IMR-90 (cell line): ENCODE measurements around the gene ING5. TPM values are rescaled to one million over a fixed set of nuclear protein-coding genes. Genes with fewer than 3 reads are reported as not detected.

Experiments used
- ATAC-seq: fragments of 200-7000 bp; cut with Tn5 transposase; 2 replicates; pipeline ENCODE4 v1.9.1; 2020; ENCODE audit warnings: low read depth, mild to moderate bottlenecking, moderate library complexity
- BruUV-seq: library from RNA; stranded (reverse); fragments of 400-500 nt; replicated peaks from 2 replicates; lab custom pipeline; 2021; lab: Mats Ljungman, UMichigan
- CTCF ChIA-PET: fragments of 300-600 bp; formaldehyde crosslinking; extraction: SDS; loops from one replicate; lab custom pipeline; 2021; ENCODE audit warnings: antibody characterized with exemption; lab: Yijun Ruan, JAX
- POLR2A ChIA-PET: fragments of 300-600 bp; sonication (Branson Sonifier 250); formaldehyde crosslinking; loops from one replicate; lab custom pipeline; 2022; ENCODE audit warnings: antibody characterized with exemption; ENCODE audit not compliant: unreplicated experiment; lab: Charles Lee
- DNase-seq: peaks from one replicate; pipeline ENCODE4 v3.0.0; 2013
- H2AFZ ChIP-seq: replicated peaks from 2 replicates; pipeline ENCODE3; 2013; ENCODE audit warnings: low read length, mild to moderate bottlenecking; ENCODE audit not compliant: poor library complexity
- H2AK5ac ChIP-seq: 2 replicates; pipeline ENCODE4 v1.6.1; 2013; ENCODE audit warnings: low read depth, low read length, inconsistent platforms
- H2AK9ac ChIP-seq: replicated peaks from 2 replicates; pipeline ENCODE3; 2013; ENCODE audit warnings: mild to moderate bottlenecking, low read depth, low read length, moderate library complexity; ENCODE audit not compliant: poor library complexity
- H2BK120ac ChIP-seq: 2 replicates; pipeline ENCODE4 v1.6.1; 2013; ENCODE audit warnings: low read depth, low read length, inconsistent platforms
- H2BK15ac ChIP-seq: 3 replicates; pipeline ENCODE4 v1.6.1; 2013; ENCODE audit warnings: low read depth, low read length, inconsistent platforms
- H2BK20ac ChIP-seq: 2 replicates; pipeline ENCODE4 v1.6.1; 2013; ENCODE audit warnings: low read depth, mild to moderate bottlenecking, inconsistent platforms, low read length, moderate library complexity
- H2BK5ac ChIP-seq: 2 replicates; pipeline ENCODE4 v1.6.1; 2013; ENCODE audit warnings: mild to moderate bottlenecking, low read depth, low read length, inconsistent platforms; ENCODE audit not compliant: poor library complexity, severe bottlenecking
- H3K14ac ChIP-seq: replicated peaks from 2 replicates; pipeline ENCODE4 v1.6.1; 2013; ENCODE audit warnings: low read depth, low read length, inconsistent platforms
- H3K18ac ChIP-seq: 2 replicates; pipeline ENCODE4 v1.6.1; 2013; ENCODE audit warnings: low read depth, low read length, control low read depth
- H3K23ac ChIP-seq: 2 replicates; pipeline ENCODE4 v1.6.1; 2013; ENCODE audit warnings: low read depth, low read length, inconsistent platforms
- H3K27ac ChIP-seq: 2 replicates; pipeline ENCODE4 v1.5.1; 2013; ENCODE audit warnings: mild to moderate bottlenecking, control low read depth, low read length; ENCODE audit not compliant: insufficient read depth
- H3K27me3 ChIP-seq: 2 replicates; pipeline ENCODE4 v1.6.1; 2013; ENCODE audit warnings: low read length; ENCODE audit not compliant: control insufficient read depth, insufficient read depth
- H3K36me3 ChIP-seq: 2 replicates; pipeline ENCODE4 v1.6.1; 2013; ENCODE audit warnings: low read length, mixed read lengths; ENCODE audit not compliant: control insufficient read depth, insufficient read depth
- H3K4ac ChIP-seq: 2 replicates; pipeline ENCODE4 v1.6.1; 2013; ENCODE audit warnings: low read depth, low read length, inconsistent platforms
- H3K4me1 ChIP-seq: 2 replicates; pipeline ENCODE4 v1.6.1; 2013; ENCODE audit warnings: low read length, mixed read lengths; ENCODE audit not compliant: control insufficient read depth, insufficient read depth
- H3K4me2 ChIP-seq: 2 replicates; pipeline ENCODE4 v1.6.1; 2013; ENCODE audit warnings: low read depth, mild to moderate bottlenecking, control low read depth, low read length, moderate library complexity
- H3K4me3 ChIP-seq: 2 replicates; pipeline ENCODE4 v1.5.1; 2013; ENCODE audit warnings: low read depth, mild to moderate bottlenecking, control low read depth, low read length, moderate library complexity; ENCODE audit not compliant: insufficient read depth
- H3K56ac ChIP-seq: 2 replicates; pipeline ENCODE4 v1.6.1; 2013; ENCODE audit warnings: low read length, inconsistent platforms; ENCODE audit not compliant: insufficient read depth; ENCODE audit errors: extremely low read depth
- H3K79me1 ChIP-seq, 2 experiments: 2 replicates each; pipeline ENCODE4 v1.6.1; 2013; ENCODE audit warnings: low read length in 2 of 2, inconsistent platforms in 1 of 2, low read depth in 1 of 2
- H3K9ac ChIP-seq: 2 replicates; pipeline ENCODE4 v1.6.1; 2013; ENCODE audit warnings: low read depth, low read length, control low read depth
- H3K9me1 ChIP-seq: 2 replicates; pipeline ENCODE4 v1.6.1; 2013; ENCODE audit warnings: low read length, inconsistent platforms; ENCODE audit not compliant: insufficient read depth
- H3K9me3 ChIP-seq: 2 replicates; pipeline ENCODE4 v1.6.1; 2013; ENCODE audit warnings: low read length; ENCODE audit not compliant: control insufficient read depth, insufficient read depth
- H4K20me1 ChIP-seq: 2 replicates; pipeline ENCODE4 v1.6.1; 2013; ENCODE audit warnings: low read length, inconsistent platforms; ENCODE audit not compliant: insufficient read depth
- H4K5ac ChIP-seq: 2 replicates; pipeline ENCODE4 v1.6.1; 2013; ENCODE audit warnings: mild to moderate bottlenecking, low read depth, low read length, control low read depth
- H4K8ac ChIP-seq, 2 experiments: 2 replicates each; pipeline ENCODE4 v1.6.1; 2013; ENCODE audit warnings: low read depth in 2 of 2, low read length in 2 of 2, control low read depth in 1 of 2, inconsistent platforms in 1 of 2
- H4K91ac ChIP-seq: 2 replicates; pipeline ENCODE4 v1.6.1; 2013; ENCODE audit warnings: low read depth, low read length, inconsistent platforms; ENCODE audit not compliant: insufficient read depth
- BHLHE40 ChIP-seq: fragments of 150-350 bp; IDR thresholded peaks from 2 replicates; pipeline ENCODE4 v1.6.1; 2016; ENCODE audit warnings: mild to moderate bottlenecking, low read depth, low read length
- CTCF ChIP-seq: conservative IDR thresholded peaks from 2 replicates; pipeline ENCODE4 v1.5.1; 2012; ENCODE audit warnings: mild to moderate bottlenecking, low read depth, low read length, improper control_type of control experiment
- MXI1 ChIP-seq: IDR thresholded peaks from 2 replicates; pipeline ENCODE4 v1.6.1; 2012; ENCODE audit warnings: low read depth, mild to moderate bottlenecking, low read length, moderate library complexity, borderline replicate concordance
- RCOR1 ChIP-seq: IDR thresholded peaks from 2 replicates; pipeline ENCODE4 v1.6.1; 2012; ENCODE audit warnings: mild to moderate bottlenecking, low read length, improper control_type of control experiment; ENCODE audit not compliant: insufficient replicate concordance
- USF2 ChIP-seq: fragments of 150-350 bp; IDR thresholded peaks from 2 replicates; pipeline ENCODE4 v1.6.1; 2017; ENCODE audit warnings: mild to moderate bottlenecking, antibody characterized with exemption, low read length, low read depth
- WGBS, 2 experiments: methylation state at CpG; one replicate each; pipeline versions ENCODE4 v1.1.5 to v1.1.7; 2013; ENCODE audit warnings: missing lambda C conversion rate in 2 of 2; ENCODE audit not compliant: insufficient read length in 1 of 2; ENCODE audit errors: extremely low coverage in 2 of 2; 5-methylcytosine and 5-hydroxymethylcytosine counted together
- dilution Hi-C: fragments of 300-500 bp; cut with HindIII; formaldehyde crosslinking; loops from one replicate; pipeline ENCODE4 v1.14.3; 2018; ENCODE audit warnings: low sequenced_read_pairs; ENCODE audit not compliant: unreplicated experiment
- in situ Hi-C: fragments of 300-500 bp; cut with MboI; formaldehyde crosslinking; loops from 3 replicates; pipeline ENCODE4 v1.14.3; 2019; ENCODE audit warnings: low sequenced_read_pairs, inconsistent platforms, mixed read lengths
- intact Hi-C: fragments of 100-400 bp; cut with micrococcal nuclease; formaldehyde crosslinking; loops from 2 replicates; pipeline ENCODE4 v1.10.0; 2022
- polyA plus RNA-seq, 3 experiments: library from polyadenylated mRNA; depleted of rRNA; stranded (reverse); fragments of >200 nt; gene quantifications; 2 replicates each; pipeline ENCODE4 v1.2.3, GENCODE V29; 2012; ENCODE audit warnings: low replicate concordance in 1 of 3
- total RNA-seq: library from RNA; depleted of rRNA; stranded (reverse); fragments of >200 nt; gene quantifications from 2 replicates; pipeline ENCODE4 v1.2.3, GENCODE V29; 2012

ING5 gene
- total and polyA plus RNA-seq, 2 of the 4 experiments (the other 2 are of a cell fraction): 36.1 to 38.9 TPM

GRCh38 chr2:241701149-241701398 lies 765 bp upstream of the ING5 start:
- peak overlapping the region; percentile 93 for H2AFZ ChIP-seq
- no peaks in the 10 kb centered on the region for H3K27me3 ChIP-seq
- POLR2A ChIA-PET: no interaction called here
- H3K18ac ChIP-seq: no peak overlapping the region
- H2AK5ac ChIP-seq: 0 out of 2 replicates have a peak overlapping the region, but pooled peaks have one; percentile 12
- peak overlapping the region; percentile 40 for H3K4me2 ChIP-seq
- intact Hi-C loops: loop anchor here (10.0 kb wide), 1 partner anchor 174 kb away; no protein-coding TSS in a partner anchor
- H3K36me3 ChIP-seq: peaks cover 9% of the 10 kb centered on the region
- H4K20me1 ChIP-seq: peaks cover 16% of the 10 kb centered on the region
- no peak overlapping the region for H2BK20ac ChIP-seq
- H3K9me3 ChIP-seq: peaks cover 2% of the 10 kb centered on the region; the same call in 1 of the 2 replicates
- WGBS, 2 experiments: 0% methylated on average over 2 of the region's 17 CpGs; no CpG with 5 or more reads in 1 of the 2 experiments
- no peak overlapping the region for H2BK120ac ChIP-seq
- H3K4me1 ChIP-seq: peaks cover 4% of the 10 kb centered on the region; the same call in 1 of the 2 replicates
- CTCF ChIA-PET: no interaction called here
- no TSS peak for BruUV-seq
- H4K91ac ChIP-seq: no peak overlapping the region
- peaks cover 9 to 26% of the 10 kb centered on the region in 2 experiments; a peak in 3 of 4 replicates for H3K79me1 ChIP-seq
- H3K9ac ChIP-seq: peak overlapping the region; percentile 6; the same call in 1 of the 2 replicates
- H2BK15ac ChIP-seq: no peak overlapping the region
- peak overlapping the region; percentile 82 for H3K27ac ChIP-seq
- peak overlapping the region; percentile 60 to 82; a peak in 2 of 4 replicates for H4K8ac ChIP-seq
- dilution Hi-C loops: no loop called here
- peaks cover 7% of the 10 kb centered on the region; the same call in 1 of the 2 replicates for H3K9me1 ChIP-seq
- TF ChIP-seq USF2: peak; percentile 69
- TF ChIP-seq RCOR1: no peak
- no peak for TF ChIP-seq MXI1
- TF ChIP-seq BHLHE40: peak; percentile 95
- peak; percentile 46 for TF ChIP-seq CTCF
- H2BK5ac ChIP-seq: no peak overlapping the region
- no peak overlapping the region for H3K56ac ChIP-seq
- peak overlapping the region; percentile 98 for H2AK9ac ChIP-seq
- H3K23ac ChIP-seq: no peak overlapping the region
- peak overlapping the region; percentile 74 for H3K4me3 ChIP-seq
- H3K14ac ChIP-seq: no peak overlapping the region; the same call in 1 of the 2 replicates
- peak; percentile 73 for DNase-seq
- no peak for ATAC-seq
- H4K5ac ChIP-seq: no peak overlapping the region
- H3K4ac ChIP-seq: peak overlapping the region; percentile 28; the same call in 1 of the 2 replicates
- in situ Hi-C loops: no loop called here
